HG02885 (cell line): ENCODE measurements around the gene MPZL2.

Experiments
- ATAC-seq: cut with Tn5 transposase; IDR thresholded peaks from one replicate; pipeline ENCODE4 v1.9.1; 2021; ENCODE audit warnings: mild to moderate bottlenecking; ENCODE audit not compliant: unreplicated experiment, poor library complexity

MPZL2 gene

DNA sequence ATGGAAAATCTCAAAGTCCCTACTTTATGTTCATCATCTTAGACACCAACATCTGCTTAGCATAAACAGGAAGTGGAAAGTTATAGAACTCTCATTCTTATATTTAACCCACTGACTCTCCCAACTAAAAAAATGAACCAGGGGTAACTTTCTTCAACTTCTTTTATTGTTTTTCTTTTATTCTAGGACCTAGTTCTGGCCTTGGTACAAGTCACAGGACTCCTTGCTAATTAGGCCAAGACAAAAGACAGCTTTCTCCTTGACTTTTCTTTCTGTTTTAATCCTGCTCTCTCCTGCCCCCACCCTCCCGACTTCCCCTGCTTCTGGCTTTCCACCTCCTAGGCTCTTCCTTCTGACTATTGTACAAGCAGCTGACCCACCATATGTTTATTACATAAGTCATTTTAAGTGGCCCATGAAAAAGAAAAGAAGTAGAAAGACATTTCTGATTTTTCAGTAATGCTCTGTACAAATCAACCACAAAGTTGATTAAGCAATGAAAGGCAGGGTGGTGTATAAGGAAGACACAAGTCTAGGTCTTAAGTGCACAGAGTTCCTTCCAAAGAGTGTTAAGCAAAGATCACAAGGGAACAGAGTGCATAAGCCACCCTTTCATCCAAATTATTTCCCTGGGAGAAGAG, 57.6 kb downstream of the MPZL2 start:
- no peak for ATAC-seq

DNA sequence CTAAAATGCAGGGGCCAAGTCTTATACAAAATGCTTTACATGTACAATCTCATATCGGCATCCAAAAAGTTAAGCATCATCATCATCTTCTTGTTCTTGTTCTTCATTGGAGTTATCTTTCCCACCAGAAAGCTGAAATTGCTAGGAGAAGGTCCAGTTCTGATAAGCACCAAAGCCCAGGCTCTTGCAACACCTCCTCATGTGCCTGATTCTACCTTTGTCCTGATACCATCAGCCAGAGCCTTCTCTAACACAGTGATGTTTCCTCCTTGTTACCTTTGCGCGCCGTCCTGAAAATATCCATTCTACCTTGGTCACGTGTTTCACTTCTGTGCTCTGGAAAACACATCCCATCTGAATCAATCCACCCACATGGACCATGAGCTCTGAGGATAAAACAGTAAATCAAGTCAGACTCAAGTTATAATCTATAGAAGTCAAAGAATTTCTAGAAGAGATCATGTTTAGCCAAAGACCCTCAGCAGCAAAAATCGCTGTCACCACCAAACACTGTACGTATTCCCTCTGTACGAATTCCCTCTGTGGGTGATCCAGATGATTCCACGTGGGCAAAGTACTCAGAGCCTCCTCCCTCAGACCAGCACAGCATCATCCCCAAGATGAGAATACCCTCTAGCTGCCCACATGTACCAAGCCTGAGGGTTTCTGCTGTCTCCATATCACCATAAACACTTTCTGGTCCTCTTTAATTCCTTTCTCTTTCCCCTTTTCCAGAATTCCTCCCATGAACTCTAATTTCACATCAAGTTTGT, 58.3 kb downstream of the MPZL2 start:
- ATAC-seq, result no peak
